H9 (cell line): ENCODE results near the gene EIF2B5. TPM values are rescaled to one million over a fixed set of nuclear protein-coding genes. Genes with fewer than 3 reads are reported as not detected.

Experiments
- DNase-seq: peaks from one replicate; pipeline ENCODE4 v3.0.0-alpha.2; 2017
- H2AFZ ChIP-seq: one replicate; pipeline ENCODE4 v1.6.1; 2013; ENCODE audit warnings: mild to moderate bottlenecking, low read length, control low read depth, moderate library complexity
- H2AK5ac ChIP-seq: 2 replicates; pipeline ENCODE4 v1.6.1; 2013; ENCODE audit warnings: low read length, control low read depth, mixed read lengths; ENCODE audit not compliant: insufficient read length
- H2BK120ac ChIP-seq: one replicate; pipeline ENCODE4 v1.6.1; 2013; ENCODE audit warnings: low read depth, mild to moderate bottlenecking, low read length, control low read depth, inconsistent platforms; ENCODE audit not compliant: poor library complexity, severe bottlenecking
- H2BK12ac ChIP-seq: 2 replicates; pipeline ENCODE4 v1.6.1; 2013; ENCODE audit warnings: low read length, control low read depth, mixed read lengths, low read depth; ENCODE audit not compliant: insufficient read length
- H2BK15ac ChIP-seq: 2 replicates; pipeline ENCODE4 v1.6.1; 2013; ENCODE audit warnings: low read depth, low read length, control low read depth
- H2BK20ac ChIP-seq: one replicate; pipeline ENCODE4 v1.6.1; 2013; ENCODE audit warnings: low read depth, mild to moderate bottlenecking, low read length, control low read depth, inconsistent platforms; ENCODE audit not compliant: poor library complexity, severe bottlenecking
- H2BK5ac ChIP-seq: 2 replicates; pipeline ENCODE4 v1.6.1; 2013; ENCODE audit warnings: low read length, control low read depth, mixed read lengths; ENCODE audit not compliant: insufficient read length
- H3K14ac ChIP-seq: 2 replicates; pipeline ENCODE4 v1.6.1; 2013; ENCODE audit warnings: low read length, control low read depth; ENCODE audit not compliant: insufficient read depth
- H3K18ac ChIP-seq: 2 replicates; pipeline ENCODE4 v1.6.1; 2013; ENCODE audit warnings: low read depth, mild to moderate bottlenecking, mixed read lengths, low read length, control low read depth; ENCODE audit not compliant: insufficient read length
- H3K23ac ChIP-seq: 2 replicates; pipeline ENCODE4 v1.6.1; 2013; ENCODE audit warnings: low read length, control low read depth, mixed read lengths, low read depth; ENCODE audit not compliant: insufficient read length
- H3K23me2 ChIP-seq: 2 replicates; pipeline ENCODE4 v1.6.1; 2013; ENCODE audit warnings: low read depth, mild to moderate bottlenecking, mixed read lengths, low read length, control low read depth; ENCODE audit not compliant: insufficient read length, poor library complexity, severe bottlenecking
- H3K27ac ChIP-seq: 2 replicates; pipeline ENCODE4 v1.5.1; 2013; ENCODE audit warnings: low read length, control low read depth, mixed read lengths, low read depth; ENCODE audit not compliant: insufficient read length
- H3K27me3 ChIP-seq: 2 replicates; pipeline ENCODE4 v1.6.1; 2013; ENCODE audit warnings: low read length, control low read depth, inconsistent platforms; ENCODE audit not compliant: insufficient read depth
- H3K4ac ChIP-seq: 2 replicates; pipeline ENCODE4 v1.6.1; 2013; ENCODE audit warnings: low read depth, mild to moderate bottlenecking, control low read depth, inconsistent platforms, low read length, moderate library complexity
- H3K4me1 ChIP-seq: 2 replicates; pipeline ENCODE4 v1.6.1; 2013; ENCODE audit warnings: low read length, control low read depth, inconsistent platforms; ENCODE audit not compliant: insufficient read depth
- H3K4me2 ChIP-seq: 2 replicates; pipeline ENCODE4 v1.6.1; 2013; ENCODE audit warnings: low read length, control low read depth, mixed read lengths; ENCODE audit not compliant: insufficient read length, insufficient read depth
- H3K56ac ChIP-seq: 2 replicates; pipeline ENCODE4 v1.6.1; 2013; ENCODE audit warnings: low read depth, mild to moderate bottlenecking, mixed read lengths, low read length, control low read depth; ENCODE audit not compliant: insufficient read length
- H3K79me1 ChIP-seq: 2 replicates; pipeline ENCODE4 v1.6.1; 2013; ENCODE audit warnings: low read depth, mild to moderate bottlenecking, moderate library complexity, low read length, control low read depth, inconsistent platforms; ENCODE audit not compliant: insufficient read depth, poor library complexity, severe bottlenecking
- H3K79me2 ChIP-seq: 2 replicates; pipeline ENCODE4 v1.6.1; 2013; ENCODE audit warnings: low read length, control low read depth, inconsistent platforms; ENCODE audit not compliant: insufficient read depth
- H3K9ac ChIP-seq: 2 replicates; pipeline ENCODE4 v1.6.1; 2013; ENCODE audit warnings: low read length, control low read depth, mixed read lengths; ENCODE audit not compliant: insufficient read length; ENCODE audit errors: extremely low read depth
- H3K9me3 ChIP-seq: one replicate; pipeline ENCODE4 v1.6.1; 2013; ENCODE audit warnings: low read depth, low read length, inconsistent platforms; ENCODE audit not compliant: control insufficient read depth
- H3T11ph ChIP-seq: one replicate; pipeline ENCODE4 v1.6.1; 2013; ENCODE audit warnings: mild to moderate bottlenecking, low read length, control low read depth, inconsistent platforms
- H4K20me1 ChIP-seq: one replicate; pipeline ENCODE4 v1.6.1; 2013; ENCODE audit not compliant: control insufficient read depth, insufficient read length, insufficient read depth
- H4K5ac ChIP-seq: 2 replicates; pipeline ENCODE4 v1.6.1; 2013; ENCODE audit warnings: low read depth, mild to moderate bottlenecking, mixed read lengths, low read length, control low read depth; ENCODE audit not compliant: insufficient read length
- H4K8ac ChIP-seq: replicated peaks from 2 replicates; pipeline ENCODE4 v1.6.1; 2013; ENCODE audit warnings: low read length, control low read depth, mixed read lengths, low read depth; ENCODE audit not compliant: insufficient read length
- H4K91ac ChIP-seq: 2 replicates; pipeline ENCODE4 v1.6.1; 2013; ENCODE audit warnings: low read depth, mild to moderate bottlenecking, moderate library complexity, mixed read lengths, low read length, control low read depth; ENCODE audit not compliant: insufficient read length
- H3K27ac Mint-ChIP-seq, 3 experiments: 2 replicates in 2 of 3; 3 replicates in 1 of 3; pipeline ENCODE4 v1.8.0; 2020 to 2021; ENCODE audit warnings: mixed read lengths in 3 of 3, mild to moderate bottlenecking in 1 of 3, moderate library complexity in 1 of 3
- H3K27me3 Mint-ChIP-seq: 2 replicates; pipeline ENCODE4 v1.8.0; 2021; ENCODE audit warnings: low read depth, mild to moderate bottlenecking, moderate library complexity, mixed read lengths
- H3K36me3 Mint-ChIP-seq, 3 experiments: 2 replicates in 2 of 3; 3 replicates in 1 of 3; pipeline ENCODE4 v1.8.0; 2020 to 2021; ENCODE audit warnings: low read depth in 3 of 3, mixed read lengths in 3 of 3; ENCODE audit not compliant: insufficient read depth in 1 of 3
- H3K4me1 Mint-ChIP-seq, 2 experiments: 2 replicates each; pipeline ENCODE4 v1.8.0; 2020; ENCODE audit warnings: mixed read lengths in 2 of 2
- H3K4me3 Mint-ChIP-seq, 2 experiments: 2 replicates in 1 of 2; 3 replicates in 1 of 2; pipeline ENCODE4 v1.8.0; 2020 to 2021; ENCODE audit warnings: mild to moderate bottlenecking in 2 of 2, mixed read lengths in 2 of 2, moderate library complexity in 1 of 2
- H3K9me3 Mint-ChIP-seq, 2 experiments: 2 replicates in 1 of 2; 3 replicates in 1 of 2; pipeline ENCODE4 v1.8.0; 2020; ENCODE audit warnings: mild to moderate bottlenecking in 2 of 2, mixed read lengths in 2 of 2, moderate library complexity in 1 of 2
- CTCF ChIP-seq: fragments of 200-600 bp; sonication (generic); conservative IDR thresholded peaks from 3 replicates; pipeline ENCODE4 v1.8.0; 2021; ENCODE audit warnings: antibody characterized with exemption, mild to moderate bottlenecking
- whole genome bisulfite sequencing: extraction: QIAGEN DNeasy Blood & Tissue Kit; methylation state at CpG from one replicate; pipeline ENCODE4 v1.1.7; 2013; ENCODE audit warnings: missing lambda C conversion rate, low lambda C conversion rate, mixed read lengths; ENCODE audit not compliant: insufficient read length; ENCODE audit errors: extremely low coverage; 5-methylcytosine and 5-hydroxymethylcytosine counted together
- total RNA-seq: library from RNA; stranded (reverse); gene quantifications from 2 replicates; pipeline ENCODE4 v1.2.1, GENCODE V29; 2021

Gene EIF2B5
- total RNA-seq, 1 experiment from 2014 or later = 42.0 TPM

GRCh38 chr3:184167786-184168185, 32.6 kb downstream of the EIF2B5 start:
- peaks cover 0 to 5% of the 10 kb centered on the region in 2 experiments; a peak in 3 of 4 replicates for H3K4me1 Mint-ChIP-seq
- no CpG with 5 or more reads among the region's 8 CpGs for WGBS
- no peak overlapping the region for H2BK20ac ChIP-seq
- H3K27ac ChIP-seq = no peak overlapping the region
- H2BK15ac ChIP-seq = no peak overlapping the region
- no peak overlapping the region for H4K5ac ChIP-seq
- H3K4ac ChIP-seq = no peak overlapping the region
- no peak overlapping the region for H3K27ac Mint-ChIP-seq
- H2AK5ac ChIP-seq = no peak overlapping the region
- no peak overlapping the region for H3K4me2 ChIP-seq
- no peaks in the 10 kb centered on the region for H3K79me2 ChIP-seq
- no peaks in the 10 kb centered on the region for H3K9me3 ChIP-seq
- DNase-seq = no peak
- no peak overlapping the region for H4K8ac ChIP-seq
- no peak overlapping the region for H3K56ac ChIP-seq
- no peak overlapping the region for H3K4me3 Mint-ChIP-seq
- H2BK5ac ChIP-seq = no peak overlapping the region
- no peaks in the 10 kb centered on the region for H3K23me2 ChIP-seq
- no peaks in the 10 kb centered on the region for H3K4me1 ChIP-seq
- H3K23ac ChIP-seq = no peak overlapping the region
- no peaks in the 10 kb centered on the region for H3K9me3 Mint-ChIP-seq
- no peak overlapping the region for H3T11ph ChIP-seq
- H2BK12ac ChIP-seq = no peak overlapping the region
- no peak overlapping the region for H2AFZ ChIP-seq
- no peak overlapping the region for H3K9ac ChIP-seq
- no peaks in the 10 kb centered on the region for H4K20me1 ChIP-seq
- no peak overlapping the region for H2BK120ac ChIP-seq
- H4K91ac ChIP-seq = no peak overlapping the region
- peaks cover 39 to 84% (median 82%) of the 10 kb centered on the region in 3 experiments for H3K36me3 Mint-ChIP-seq
- H3K18ac ChIP-seq = no peak overlapping the region
- no peak for TF ChIP-seq CTCF
- no peak overlapping the region for H3K14ac ChIP-seq
- no peaks in the 10 kb centered on the region for H3K27me3 ChIP-seq
- H3K27me3 Mint-ChIP-seq = no peaks in the 10 kb centered on the region
- H3K79me1 ChIP-seq = no peaks in the 10 kb centered on the region
